ENCODE measurements around the gene PPP3CA. TPM values are rescaled to one million over a fixed set of nuclear protein-coding genes. Genes with fewer than 3 reads are reported as not detected.

Gene PPP3CA
- total RNA-seq, 3 donors from 2014 or later: 32.4 to 59.6 (median 47.8) TPM

- no peak overlapping the region for H3K4me3 ChIP-seq
- no peak overlapping the region for H3K27ac ChIP-seq
- intact Hi-C loops (cut with DNase I; ENCODE audit: low total_unique reads): no loop called here
- H3K27me3 ChIP-seq: no peaks in the 10 kb centered on the region
- TF ChIP-seq POLR2AphosphoS5 (IDR thresholded peaks at IDR 0.05) (no peak), POLR2A (IDR thresholded peaks at IDR 0.05) (no peak)
- TF ChIP-seq, protein P1, sequence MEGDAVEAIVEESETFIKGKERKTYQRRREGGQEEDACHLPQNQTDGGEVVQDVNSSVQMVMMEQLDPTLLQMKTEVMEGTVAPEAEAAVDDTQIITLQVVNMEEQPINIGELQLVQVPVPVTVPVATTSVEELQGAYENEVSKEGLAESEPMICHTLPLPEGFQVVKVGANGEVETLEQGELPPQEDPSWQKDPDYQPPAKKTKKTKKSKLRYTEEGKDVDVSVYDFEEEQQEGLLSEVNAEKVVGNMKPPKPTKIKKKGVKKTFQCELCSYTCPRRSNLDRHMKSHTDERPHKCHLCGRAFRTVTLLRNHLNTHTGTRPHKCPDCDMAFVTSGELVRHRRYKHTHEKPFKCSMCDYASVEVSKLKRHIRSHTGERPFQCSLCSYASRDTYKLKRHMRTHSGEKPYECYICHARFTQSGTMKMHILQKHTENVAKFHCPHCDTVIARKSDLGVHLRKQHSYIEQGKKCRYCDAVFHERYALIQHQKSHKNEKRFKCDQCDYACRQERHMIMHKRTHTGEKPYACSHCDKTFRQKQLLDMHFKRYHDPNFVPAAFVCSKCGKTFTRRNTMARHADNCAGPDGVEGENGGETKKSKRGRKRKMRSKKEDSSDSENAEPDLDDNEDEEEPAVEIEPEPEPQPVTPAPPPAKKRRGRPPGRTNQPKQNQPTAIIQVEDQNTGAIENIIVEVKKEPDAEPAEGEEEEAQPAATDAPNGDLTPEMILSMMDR (IDR thresholded peaks at IDR 0.05): no peak
- no peak for DNase-seq (ENCODE audit: low spot score in 2 of 2)
- H3K4me1 ChIP-seq: no peaks in the 10 kb centered on the region
- no peaks in the 10 kb centered on the region for H3K9me3 ChIP-seq
- no peaks in the 10 kb centered on the region for H3K36me3 ChIP-seq
Observed at GRCh38 chr4:101055392-101055791, 291.9 kb downstream of the PPP3CA start.

DNA sequence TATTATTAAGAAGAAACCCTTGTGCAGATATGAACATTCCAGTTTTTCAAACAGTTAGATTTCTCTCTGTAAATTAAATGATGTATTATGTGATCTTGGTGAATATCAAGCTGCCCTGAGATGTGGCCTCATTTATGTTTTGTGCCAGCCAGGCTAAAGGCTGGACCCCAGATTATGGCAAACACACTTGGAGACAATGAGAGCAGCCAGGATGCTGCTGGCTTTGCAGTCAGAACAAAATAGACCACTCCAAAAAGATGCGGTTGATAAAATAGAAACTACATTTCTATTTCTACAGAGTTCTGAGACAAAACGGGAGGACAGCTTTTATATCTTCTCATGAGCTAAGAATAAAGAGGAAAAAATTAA, 296.5 kb downstream of the PPP3CA start:
- no peaks in the 10 kb centered on the region for H3K9me3 ChIP-seq
- no peak overlapping the region for H3K27ac ChIP-seq
- no peaks in the 10 kb centered on the region for H3K36me3 ChIP-seq
- TF ChIP-seq, protein P1 (IDR thresholded peaks at IDR 0.05): no peak
- no peak for TF ChIP-seq POLR2A (IDR thresholded peaks at IDR 0.05)
- DNase-seq (ENCODE audit: low spot score in 2 of 2): no peak
- intact Hi-C loops (cut with DNase I; ENCODE audit: low total_unique reads): no loop called here
- H3K4me3 ChIP-seq: no peak overlapping the region
- H3K27me3 ChIP-seq: no peaks in the 10 kb centered on the region
- H3K4me1 ChIP-seq: no peaks in the 10 kb centered on the region

DNA sequence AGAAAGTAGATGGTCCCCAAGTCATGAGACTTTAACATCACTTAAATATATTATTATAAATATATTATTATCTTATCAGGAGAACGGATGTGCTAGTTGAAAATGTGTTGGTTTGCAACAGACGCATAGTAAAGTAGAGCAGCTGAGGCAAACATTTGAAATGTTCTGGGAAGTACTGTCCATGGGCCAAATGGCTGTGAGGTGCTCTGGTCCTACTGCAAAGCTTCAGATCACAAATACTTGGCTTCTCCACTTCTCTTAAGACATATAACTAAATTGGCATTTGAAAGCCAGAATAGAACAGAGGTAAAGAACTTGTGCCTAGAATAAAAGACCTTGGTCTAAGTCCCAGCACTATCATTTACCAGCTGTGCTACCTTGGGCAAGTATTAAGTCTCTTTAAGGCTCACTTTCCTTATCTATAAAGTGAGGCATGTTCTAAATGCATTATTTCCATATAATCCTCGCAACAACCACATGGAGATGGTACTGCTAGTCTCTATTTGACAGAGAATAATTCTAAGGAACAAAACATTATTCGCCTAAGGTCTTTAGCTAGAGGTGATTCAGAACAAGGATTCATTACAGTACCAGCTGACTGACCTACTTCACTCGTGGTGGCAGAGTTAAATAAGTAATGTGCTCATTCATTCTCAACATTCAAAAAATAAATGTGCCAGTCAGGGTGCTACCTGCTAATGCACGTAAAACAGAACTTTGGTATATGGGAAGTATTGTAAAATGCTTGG, 297.1 kb downstream of the PPP3CA start:
- Histone ChIP-seq H3K27ac (no peak overlapping the region), H3K36me3 (no peaks in the 10 kb centered on the region), H3K27me3 (no peaks in the 10 kb centered on the region), H3K4me3 (no peak overlapping the region), H3K9me3 (no peaks in the 10 kb centered on the region), H3K4me1 (no peaks in the 10 kb centered on the region)
- no peak for DNase-seq (ENCODE audit: low spot score in 2 of 2)
- intact Hi-C loops (cut with DNase I; ENCODE audit: low total_unique reads): no loop called here
- TF ChIP-seq POLR2AphosphoS5 (IDR thresholded peaks at IDR 0.05) (no peak), POLR2A (IDR thresholded peaks at IDR 0.05) (no peak)
- TF ChIP-seq, protein P1 (IDR thresholded peaks at IDR 0.05): no peak

DNA sequence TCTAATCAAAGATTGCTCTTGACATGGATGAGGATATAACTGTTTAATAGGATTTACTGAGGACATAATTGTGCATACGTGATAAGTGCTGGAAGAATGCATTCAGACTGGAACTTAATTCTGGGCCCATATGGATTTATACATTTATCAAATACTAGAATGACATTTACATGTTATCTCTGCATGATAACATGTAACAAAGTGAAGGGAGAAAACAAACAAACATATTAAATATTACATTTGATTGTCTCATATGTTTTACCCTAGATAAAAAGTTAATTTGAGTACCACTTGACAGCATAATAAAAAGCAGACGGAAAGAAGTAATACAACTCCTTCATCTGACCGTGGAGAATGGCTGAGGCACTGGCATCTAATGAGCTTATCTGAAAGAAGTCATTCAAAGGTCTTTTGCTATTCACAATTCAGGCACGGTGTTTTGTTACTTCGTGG, 297.8 kb downstream of the PPP3CA start:
- TF ChIP-seq, protein P1 (IDR thresholded peaks at IDR 0.05): no peak
- TF ChIP-seq POLR2AphosphoS5 (IDR thresholded peaks at IDR 0.05): no peak
- TF ChIP-seq POLR2A (IDR thresholded peaks at IDR 0.05): no peak
- intact Hi-C loops (cut with DNase I; ENCODE audit: low total_unique reads): no loop called here

GRCh38 chr4:101044766-101045165, 302.6 kb downstream of the PPP3CA start:
- intact Hi-C loops (cut with DNase I; ENCODE audit: low total_unique reads): no loop called here

More for the DNA sequence above, 297.8 kb downstream of the PPP3CA start:
- Histone ChIP-seq H3K4me1 (no peaks in the 10 kb centered on the region), H3K27ac (no peak overlapping the region), H3K36me3 (no peaks in the 10 kb centered on the region), H3K4me3 (no peak overlapping the region), H3K27me3 (no peaks in the 10 kb centered on the region), H3K9me3 (no peaks in the 10 kb centered on the region)
- no peak for DNase-seq (ENCODE audit: low spot score in 2 of 2)

More at GRCh38 chr4:101044766-101045165, 302.6 kb downstream of the PPP3CA start:
- Histone ChIP-seq H3K27me3 (no peaks in the 10 kb centered on the region), H3K4me3 (no peak overlapping the region), H3K9me3 (no peaks in the 10 kb centered on the region), H3K4me1 (no peaks in the 10 kb centered on the region), H3K27ac (no peak overlapping the region), H3K36me3 (no peaks in the 10 kb centered on the region)
- TF ChIP-seq, protein P1 (IDR thresholded peaks at IDR 0.05): no peak
- no peak for TF ChIP-seq POLR2A (IDR thresholded peaks at IDR 0.05)
- TF ChIP-seq POLR2AphosphoS5 (IDR thresholded peaks at IDR 0.05): no peak
- no peak for DNase-seq (ENCODE audit: low spot score in 2 of 2)

Measured in breast epithelium (tissue), 4 donors.